Measurements from ENCODE around the gene KBTBD12.

Gene KBTBD12

GRCh38 chr3:127985216-127985615 is 70.2 kb downstream of the KBTBD12 start:
- POLR2A ChIA-PET = no interaction called here
- CTCF ChIA-PET = no interaction called here
- DNase-seq (ENCODE audit: extremely low spot score) = no peak
- TF ChIP-seq SP1 (IDR thresholded peaks at IDR 0.05) (no peak), LEF1 (IDR thresholded peaks at IDR 0.05; ENCODE audit: borderline replicate concordance) (no peak), SUZ12 (IDR thresholded peaks at IDR 0.05) (no peak), L3MBTL2 (conservative IDR thresholded peaks at IDR 0.05) (no peak), FOXA1 (IDR thresholded peaks at IDR 0.05) (no peak), FOXM1 (IDR thresholded peaks at IDR 0.05; ENCODE audit: borderline replicate concordance) (no peak), PKNOX1 (IDR thresholded peaks at IDR 0.05) (no peak), CTBP1 (IDR thresholded peaks at IDR 0.05; ENCODE audit: borderline replicate concordance) (no peak), BHLHE40 (IDR thresholded peaks at IDR 0.05; ENCODE audit: borderline replicate concordance) (no peak)

- no peak for DNase-seq (ENCODE audit: extremely low spot score)
- CTCF ChIA-PET = no interaction called here
- POLR2A ChIA-PET = no interaction called here
- no peak for TF ChIP-seq FOXK2 (IDR thresholded peaks at IDR 0.05)
- no peak for TF ChIP-seq HDGF (IDR thresholded peaks at IDR 0.05; ENCODE audit: borderline replicate concordance)
- no peak for TF ChIP-seq FOXA1 (IDR thresholded peaks at IDR 0.05)
- TF ChIP-seq PKNOX1 (IDR thresholded peaks at IDR 0.05) = no peak
- no peak for TF ChIP-seq LEF1 (IDR thresholded peaks at IDR 0.05; ENCODE audit: borderline replicate concordance)
- TF ChIP-seq ARNT (IDR thresholded peaks at IDR 0.05) = no peak
- TF ChIP-seq TARDBP (IDR thresholded peaks at IDR 0.05) = no peak
Observed at GRCh38 chr3:127985655-127986225, 70.7 kb downstream of the KBTBD12 start.

- no peak for TF ChIP-seq ZNF384 (IDR thresholded peaks at IDR 0.05)
- TF ChIP-seq FOXM1 (IDR thresholded peaks at IDR 0.05; ENCODE audit: borderline replicate concordance) = no peak
- TF ChIP-seq ELF4 (IDR thresholded peaks at IDR 0.05) = no peak
- TF ChIP-seq FOXK2 (IDR thresholded peaks at IDR 0.05) = no peak
- no peak for TF ChIP-seq PKNOX1 (IDR thresholded peaks at IDR 0.05)
- no peak for TF ChIP-seq HDGF (IDR thresholded peaks at IDR 0.05; ENCODE audit: borderline replicate concordance)
- TF ChIP-seq CTBP1 (IDR thresholded peaks at IDR 0.05; ENCODE audit: borderline replicate concordance) = no peak
- TF ChIP-seq L3MBTL2 (conservative IDR thresholded peaks at IDR 0.05) = no peak
- no peak for TF ChIP-seq SUZ12 (IDR thresholded peaks at IDR 0.05)
- TF ChIP-seq NFRKB (IDR thresholded peaks at IDR 0.05) = no peak
- no peak for TF ChIP-seq LEF1 (IDR thresholded peaks at IDR 0.05; ENCODE audit: borderline replicate concordance)
- TF ChIP-seq ARNT (IDR thresholded peaks at IDR 0.05) = no peak
- no peak for TF ChIP-seq SP1 (IDR thresholded peaks at IDR 0.05)
- POLR2A ChIA-PET = no interaction called here
- CTCF ChIA-PET = no interaction called here
Observed at GRCh38 chr3:127986803-127987202, 71.8 kb downstream of the KBTBD12 start.

GRCh38 chr3:127987309-127987995 is 72.4 kb downstream of the KBTBD12 start:
- CTCF ChIA-PET = no interaction called here
- no peak for DNase-seq (ENCODE audit: extremely low spot score)
- POLR2A ChIA-PET = no interaction called here
- TF ChIP-seq L3MBTL2 (conservative IDR thresholded peaks at IDR 0.05) (no peak), HDGF (IDR thresholded peaks at IDR 0.05; ENCODE audit: borderline replicate concordance) (no peak), FOXK2 (IDR thresholded peaks at IDR 0.05) (no peak), SP1 (IDR thresholded peaks at IDR 0.05) (no peak), TARDBP (IDR thresholded peaks at IDR 0.05) (no peak), PKNOX1 (IDR thresholded peaks at IDR 0.05) (no peak), SUZ12 (IDR thresholded peaks at IDR 0.05) (no peak), FOXA1 (IDR thresholded peaks at IDR 0.05) (no peak), FOXM1 (IDR thresholded peaks at IDR 0.05; ENCODE audit: borderline replicate concordance) (no peak), NFRKB (IDR thresholded peaks at IDR 0.05) (no peak)

More at GRCh38 chr3:127986803-127987202, 71.8 kb downstream of the KBTBD12 start:
- DNase-seq (ENCODE audit: extremely low spot score) = no peak

GRCh38 chr3:127988770-127989557 is 73.9 kb downstream of the KBTBD12 start:
- POLR2A ChIA-PET = no interaction called here
- no peak for DNase-seq (ENCODE audit: extremely low spot score)
- CTCF ChIA-PET = interaction anchor here (0.5 kb wide), 1 partner anchor 298 kb away, joined by 3 read pairs; no protein-coding TSS in a partner anchor
- TF ChIP-seq HDGF (IDR thresholded peaks at IDR 0.05; ENCODE audit: borderline replicate concordance) (no peak), FOXA1 (IDR thresholded peaks at IDR 0.05) (no peak), NFRKB (IDR thresholded peaks at IDR 0.05) (no peak), SP1 (IDR thresholded peaks at IDR 0.05) (no peak), BHLHE40 (IDR thresholded peaks at IDR 0.05; ENCODE audit: borderline replicate concordance) (no peak), ELF4 (IDR thresholded peaks at IDR 0.05) (no peak), SUZ12 (IDR thresholded peaks at IDR 0.05) (no peak), ARNT (IDR thresholded peaks at IDR 0.05) (no peak), PKNOX1 (IDR thresholded peaks at IDR 0.05) (no peak), ZNF384 (IDR thresholded peaks at IDR 0.05) (no peak), LEF1 (IDR thresholded peaks at IDR 0.05; ENCODE audit: borderline replicate concordance) (no peak), L3MBTL2 (conservative IDR thresholded peaks at IDR 0.05) (no peak)
